GM21786 (cell line): ENCODE measurements around the gene LSP1.
"Not testable (repeated sequence)": the region's sequence is repeated elsewhere in the genome, so short reads cannot be mapped to it uniquely, and the experiment has no call there.

Experiments
- ATAC-seq: cut with Tn5 transposase; IDR thresholded peaks from one replicate; pipeline ENCODE4 v1.9.1; 2021; ENCODE audit not compliant: unreplicated experiment

Gene LSP1

DNA sequence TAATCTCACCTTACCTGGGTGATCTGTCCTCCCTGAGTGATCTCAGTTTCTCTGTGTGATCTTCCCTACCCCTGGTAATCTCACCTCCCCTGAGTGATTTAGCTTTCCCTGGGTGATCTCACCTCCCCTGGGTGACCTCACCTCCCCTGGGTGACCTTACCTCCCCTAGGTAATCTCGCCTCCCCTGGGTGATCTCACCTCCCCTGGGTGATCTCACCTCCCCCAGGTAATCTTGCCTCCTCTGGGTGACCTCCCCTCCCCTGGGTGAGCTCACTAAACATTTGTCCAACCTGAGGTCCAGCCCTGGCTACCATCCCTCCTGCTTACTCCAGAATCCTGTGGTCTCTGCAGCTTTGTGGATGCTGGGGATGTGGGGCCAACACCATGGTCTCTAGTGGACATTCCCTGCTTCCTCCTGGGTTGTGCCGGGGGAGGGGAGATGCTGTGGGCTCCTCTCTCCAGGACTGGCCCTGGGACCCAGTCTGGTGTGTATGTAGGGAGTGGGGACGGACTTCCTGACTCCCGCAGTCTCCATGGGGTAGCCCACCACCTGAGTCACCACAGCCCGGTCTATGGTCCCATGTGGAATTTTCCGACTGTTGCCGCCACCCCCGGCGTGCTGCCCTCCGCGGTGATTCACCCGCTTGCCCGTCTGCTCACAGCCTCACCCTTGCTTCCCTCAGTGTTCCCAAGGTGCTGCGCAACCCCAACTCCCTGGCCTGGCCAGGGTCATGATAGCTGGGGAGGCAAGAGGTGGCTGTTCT lies 9.9 kb downstream of the LSP1 start:
- no peak for ATAC-seq

DNA sequence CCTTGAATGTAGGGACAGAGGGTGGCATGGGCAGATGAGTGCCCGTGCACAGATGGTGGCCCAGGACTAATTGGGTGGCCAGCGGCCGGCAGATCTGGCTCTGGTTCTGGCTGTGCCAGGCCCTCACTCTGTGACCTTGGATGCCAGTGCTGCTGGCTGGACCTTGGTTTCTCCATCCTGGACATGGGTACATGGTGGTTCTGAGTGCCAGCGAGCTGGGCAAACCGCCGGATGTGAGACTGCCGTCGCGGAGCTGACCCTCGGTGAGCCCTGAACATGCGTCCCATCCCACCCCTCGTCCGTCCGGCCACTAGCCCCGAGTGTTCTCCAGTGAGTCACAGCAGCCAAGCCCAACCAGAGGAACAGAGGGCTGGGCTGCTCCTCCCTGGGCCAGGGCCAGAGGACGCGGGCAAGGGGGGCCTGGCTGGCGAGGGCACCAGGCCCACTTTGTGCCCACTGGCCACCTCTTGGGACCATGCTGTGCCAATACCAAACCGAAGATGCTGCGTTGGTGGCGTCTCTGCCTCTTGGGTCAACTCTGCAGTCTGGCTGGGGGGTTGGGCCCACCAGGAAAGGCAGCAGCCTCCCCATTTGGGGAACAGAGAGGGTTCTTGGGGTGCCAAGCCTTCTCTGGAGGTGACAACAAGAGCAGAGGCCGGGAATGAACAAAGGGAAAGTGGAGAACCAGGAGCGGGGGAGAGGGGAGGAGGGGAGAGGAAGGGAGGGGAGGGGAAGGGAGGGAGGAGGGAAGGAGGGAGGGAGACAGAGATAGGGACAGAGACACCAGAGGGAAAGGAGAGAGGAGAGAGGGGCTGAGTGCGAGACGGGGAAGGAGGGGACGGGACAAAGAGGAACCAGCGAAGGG lies 10.7 kb downstream of the LSP1 start:
- ATAC-seq, result no peak

DNA sequence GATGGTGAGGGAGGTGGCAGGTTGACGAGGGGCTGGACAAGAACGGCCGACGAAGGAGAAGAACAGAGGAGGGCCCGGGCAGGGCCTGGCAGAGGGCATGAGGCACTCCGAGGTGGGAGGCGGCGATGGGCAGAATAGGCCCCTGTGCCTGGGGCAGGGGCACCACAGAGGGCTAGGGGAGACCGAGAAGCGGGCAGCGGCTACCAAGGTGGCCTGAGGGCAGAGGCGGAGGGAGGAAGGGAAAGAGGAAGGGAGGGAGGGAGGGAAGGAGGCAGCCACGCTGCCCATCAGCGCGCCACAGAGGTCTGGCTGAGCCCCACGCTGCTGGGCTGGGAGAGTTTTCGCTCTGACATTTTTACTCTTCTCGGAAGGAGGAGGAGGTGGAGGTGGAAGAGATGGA lies 11.3 kb downstream of the LSP1 start:
- no peak for ATAC-seq

DNA sequence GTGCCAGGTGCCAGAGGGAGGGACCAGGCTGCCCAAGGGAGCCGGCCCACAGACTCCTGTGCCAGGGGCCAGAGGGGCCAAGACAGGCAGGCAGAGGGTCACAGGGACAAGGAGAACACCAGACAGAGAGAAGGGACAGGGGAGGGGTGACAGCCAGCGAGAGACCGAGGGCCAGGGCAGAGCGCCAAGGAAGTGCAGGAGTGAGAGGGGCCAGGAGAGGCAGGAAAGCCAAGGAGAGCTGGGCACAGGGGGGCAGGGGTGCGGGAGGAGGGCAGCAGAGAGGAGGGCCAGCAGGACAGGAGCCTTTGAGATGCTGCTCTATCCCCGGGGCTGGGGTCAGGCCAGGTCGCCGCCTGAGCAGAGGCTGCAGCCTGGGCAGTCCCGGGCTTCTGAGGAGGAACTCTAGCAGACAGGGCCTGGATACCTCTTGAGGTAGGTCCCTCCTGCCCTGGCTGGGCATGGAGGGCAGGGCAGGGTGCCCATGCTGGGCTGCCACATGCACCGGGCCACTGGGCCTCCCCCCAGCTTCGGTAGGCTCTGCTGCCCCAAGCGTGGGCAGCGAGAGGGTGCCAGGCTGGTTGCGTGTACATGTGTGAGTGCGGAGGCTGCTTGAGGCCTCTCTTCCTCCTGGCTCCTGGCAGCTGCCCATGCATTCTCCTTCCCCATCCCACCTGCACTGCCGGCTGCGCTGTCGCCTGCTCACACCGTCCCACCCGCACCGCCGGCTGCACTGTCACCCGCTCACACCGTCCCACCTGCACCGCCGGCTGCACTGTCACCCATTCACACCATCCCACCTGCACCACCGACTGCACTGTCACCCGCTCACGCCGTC lies 12.2 kb downstream of the LSP1 start:
- ATAC-seq, result no peak

DNA sequence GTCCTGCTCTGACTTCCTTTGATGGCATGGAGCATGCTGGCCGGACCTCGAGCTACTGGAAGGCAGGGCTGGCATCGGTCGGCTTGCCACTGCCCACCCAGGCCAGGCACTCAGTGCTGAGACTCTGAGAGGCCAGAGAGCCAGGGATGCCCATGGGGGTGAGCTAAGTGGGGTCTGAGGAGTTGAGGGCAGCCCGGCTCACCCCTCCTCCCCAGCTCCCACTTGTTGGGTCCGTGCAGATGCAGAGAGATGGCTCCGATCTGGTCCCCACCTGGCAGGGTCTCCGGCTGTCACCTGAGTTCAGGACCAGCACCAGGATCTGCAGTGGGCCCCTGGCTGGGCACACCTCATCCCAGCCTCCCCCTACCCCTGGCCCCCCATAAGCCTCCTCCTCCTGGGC lies 13.3 kb downstream of the LSP1 start:
- no peak for ATAC-seq

DNA sequence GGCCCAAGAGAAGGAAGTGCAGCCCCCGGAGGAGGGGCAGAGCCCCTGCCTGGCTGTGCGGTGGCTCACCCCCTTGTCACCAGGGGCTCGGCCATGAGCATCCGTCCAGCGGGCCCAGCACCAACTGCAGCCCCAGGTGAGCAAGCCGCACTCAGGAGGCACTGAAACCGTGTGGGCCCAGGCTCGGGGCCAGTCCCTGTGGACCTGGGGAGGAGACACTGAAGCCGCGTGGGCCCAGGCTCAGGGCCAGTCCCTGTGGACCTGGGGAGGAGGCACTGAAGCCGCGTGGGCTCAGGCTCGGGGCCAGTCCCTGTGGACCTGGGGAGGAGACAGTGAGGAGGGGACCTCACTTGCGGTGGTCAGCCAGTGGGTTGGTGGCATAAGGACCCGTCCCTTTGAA lies 13.9 kb downstream of the LSP1 start:
- ATAC-seq, result no peak

DNA sequence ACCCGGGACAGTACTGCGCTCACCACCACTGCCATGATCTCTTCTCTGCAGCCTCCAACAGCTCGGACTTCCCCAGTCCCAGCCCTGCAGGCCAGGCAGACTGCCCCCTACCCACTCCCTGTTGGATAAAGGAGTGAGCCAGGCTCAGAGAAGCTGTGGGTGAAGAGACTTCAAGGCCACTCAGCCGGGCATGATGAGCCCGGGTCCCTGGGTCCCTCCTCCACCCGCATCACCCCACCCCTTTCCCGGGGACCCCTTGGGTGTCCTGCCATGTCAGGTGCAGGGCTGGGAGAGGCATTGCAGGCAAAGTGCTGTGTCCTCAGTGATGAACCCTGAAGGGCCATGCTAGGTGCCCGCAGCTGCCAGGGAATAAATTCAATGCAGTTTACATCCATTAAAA lies 14.5 kb downstream of the LSP1 start:
- no peak for ATAC-seq

DNA sequence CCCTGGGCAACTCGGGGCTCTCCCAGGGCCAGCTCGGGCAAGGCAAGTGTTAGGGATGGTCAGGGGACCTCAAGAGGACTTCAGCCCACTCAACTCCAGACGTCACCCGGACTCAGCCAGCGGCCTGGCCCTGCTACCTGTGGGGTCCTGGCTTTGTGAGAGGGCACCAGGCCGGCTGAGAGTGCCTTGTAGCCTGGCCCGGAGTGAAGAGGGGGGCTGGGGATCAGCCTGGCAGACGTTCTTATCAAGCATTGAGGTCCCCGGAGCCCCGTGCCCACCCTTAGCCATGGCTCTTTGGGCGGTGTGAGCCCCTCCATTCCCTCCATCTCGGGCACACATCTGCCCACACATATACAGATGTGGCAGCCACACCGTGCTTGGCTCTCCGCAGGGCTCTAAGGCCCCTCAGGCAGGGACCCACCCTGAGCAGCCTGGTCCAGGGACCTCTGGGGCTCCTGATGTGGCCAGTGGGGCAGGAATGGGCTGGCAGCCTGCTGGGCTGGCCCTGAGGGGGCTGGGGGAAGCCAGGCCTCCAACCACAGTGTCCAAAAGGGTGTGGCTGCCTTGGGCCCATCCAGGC lies 15.3 kb downstream of the LSP1 start:
- no peak for ATAC-seq

DNA sequence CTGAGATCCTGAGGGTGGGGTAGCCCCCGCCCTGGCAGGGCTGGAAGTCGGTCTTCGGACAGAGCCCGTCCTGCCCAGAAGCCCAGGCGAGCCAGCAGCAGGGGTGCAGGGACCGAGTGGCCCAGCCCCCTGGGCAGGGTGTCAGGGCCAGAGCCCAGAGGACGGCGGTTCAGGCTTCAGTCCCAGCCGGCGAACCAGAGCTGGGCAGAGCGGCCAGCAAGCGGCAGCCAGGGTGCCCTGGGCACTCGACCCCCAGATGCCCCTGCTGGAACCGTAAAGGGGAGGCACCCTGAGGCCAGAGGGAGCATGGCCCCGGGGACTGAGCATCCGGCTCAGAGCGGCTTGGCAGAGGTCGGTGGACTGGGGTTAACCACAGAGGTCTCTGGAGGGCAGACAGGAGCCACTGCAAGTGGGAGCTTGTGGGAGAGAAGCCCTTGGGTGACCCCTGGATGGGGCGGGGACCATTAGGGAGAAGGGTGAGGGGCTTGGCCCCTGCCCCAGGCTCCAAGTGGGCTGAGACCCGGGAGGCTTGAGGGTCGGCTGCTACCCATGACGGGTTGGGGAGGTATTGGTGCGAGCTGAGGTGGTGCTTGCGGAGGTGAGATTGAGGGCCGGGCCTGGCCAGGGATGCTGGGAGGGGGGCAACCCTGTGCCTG lies 15.9 kb downstream of the LSP1 start:
- ATAC-seq, result no peak

DNA sequence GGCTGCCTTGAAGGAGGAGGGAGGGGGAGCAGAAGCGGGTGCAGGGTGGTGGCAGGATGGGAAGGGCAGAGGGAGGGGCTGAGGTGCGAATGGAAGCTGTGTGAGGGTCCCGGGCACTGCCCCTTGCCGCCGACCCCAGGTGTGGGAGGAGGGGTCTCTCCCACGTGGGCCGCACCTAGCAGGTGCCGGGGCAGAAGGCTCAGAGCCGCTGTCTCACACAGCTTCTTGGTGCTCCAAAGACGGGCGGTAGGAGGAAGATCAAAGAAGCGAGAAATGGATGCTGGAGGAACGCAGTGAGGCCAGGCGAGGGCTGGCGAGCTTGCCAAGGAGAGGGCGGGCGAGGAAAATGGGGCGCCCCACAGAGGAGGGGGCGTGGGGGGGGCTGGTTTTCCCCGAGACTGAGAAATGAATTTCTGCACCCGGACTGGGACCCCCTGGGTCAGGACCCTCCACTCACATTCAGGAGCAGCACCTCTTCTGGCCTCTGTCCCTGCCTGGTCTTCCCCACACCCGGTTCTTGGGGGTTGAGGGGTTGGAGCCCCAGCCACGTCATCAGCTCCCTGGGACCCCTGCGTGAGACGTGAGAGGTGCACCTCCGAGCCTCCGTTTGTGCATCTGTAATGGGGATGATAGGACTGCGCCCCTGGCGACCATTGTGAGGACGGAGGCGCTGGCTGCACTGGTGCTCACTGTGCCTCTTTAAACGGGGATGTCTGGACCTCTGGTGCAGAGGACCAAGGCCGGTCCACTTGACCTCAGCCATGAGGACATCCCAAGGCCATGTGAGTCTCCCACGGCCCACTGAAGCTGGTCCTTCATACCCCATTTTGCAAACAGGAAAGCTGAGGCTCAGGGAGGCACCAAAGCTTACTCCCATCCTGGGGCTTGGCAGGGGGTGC lies 16.8 kb downstream of the LSP1 start:
- no peak for ATAC-seq

DNA sequence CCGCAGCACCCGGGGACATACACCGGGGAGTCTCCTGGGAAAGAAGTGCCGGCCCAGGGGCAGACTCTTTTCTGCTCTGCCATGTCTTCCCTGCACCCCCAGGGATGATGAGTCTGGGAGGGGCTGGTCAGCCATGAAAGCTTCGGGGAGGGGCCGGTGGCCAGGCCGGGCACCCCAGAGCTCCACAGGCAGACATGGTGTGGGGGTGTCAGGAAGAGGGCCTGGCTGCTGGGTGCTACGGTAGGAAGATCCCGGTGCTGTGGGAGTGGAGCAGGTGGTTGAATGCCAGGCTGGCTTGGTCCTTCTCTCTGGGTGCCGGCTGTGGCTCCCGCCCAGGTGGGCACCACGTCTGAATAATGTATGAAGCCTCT lies 17.4 kb downstream of the LSP1 start:
- ATAC-seq, result no peak

DNA sequence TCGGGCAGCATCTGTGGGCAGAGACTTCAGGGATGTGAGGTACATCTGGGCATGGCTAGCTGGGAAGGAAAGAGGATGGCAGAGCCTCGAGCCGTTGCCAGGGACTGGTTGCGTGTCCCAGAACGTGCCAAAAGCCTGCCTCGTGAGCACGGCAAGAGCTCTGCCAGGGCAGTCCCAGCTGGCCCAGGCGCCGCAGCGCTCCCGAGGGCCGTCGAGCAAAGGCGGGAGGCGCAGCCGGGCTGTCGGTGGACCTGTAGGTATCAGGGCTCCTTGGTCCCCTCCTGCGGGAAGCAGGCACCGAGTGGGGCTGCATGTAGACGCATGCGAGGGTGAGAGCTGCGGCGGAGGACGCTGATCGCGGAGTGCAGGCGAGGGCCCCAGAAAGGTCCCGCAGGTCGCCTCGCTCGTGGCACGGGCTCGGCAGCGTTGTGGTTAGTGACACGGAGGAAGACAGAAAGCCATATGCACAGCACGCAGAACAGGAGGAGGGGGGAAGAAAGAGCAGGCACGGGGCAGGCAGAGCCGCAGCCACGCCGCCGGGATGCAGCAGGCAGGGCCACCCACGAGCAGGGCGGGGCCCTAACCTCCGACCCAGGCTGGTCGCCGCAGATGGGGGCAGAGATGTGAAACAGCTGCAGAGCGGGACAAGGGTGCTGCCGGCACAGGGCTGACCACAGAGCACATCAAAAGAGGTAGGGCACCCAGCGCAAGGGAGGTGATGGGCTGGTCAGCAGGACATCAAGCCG lies 18.0 kb downstream of the LSP1 start:
- no peak for ATAC-seq

DNA sequence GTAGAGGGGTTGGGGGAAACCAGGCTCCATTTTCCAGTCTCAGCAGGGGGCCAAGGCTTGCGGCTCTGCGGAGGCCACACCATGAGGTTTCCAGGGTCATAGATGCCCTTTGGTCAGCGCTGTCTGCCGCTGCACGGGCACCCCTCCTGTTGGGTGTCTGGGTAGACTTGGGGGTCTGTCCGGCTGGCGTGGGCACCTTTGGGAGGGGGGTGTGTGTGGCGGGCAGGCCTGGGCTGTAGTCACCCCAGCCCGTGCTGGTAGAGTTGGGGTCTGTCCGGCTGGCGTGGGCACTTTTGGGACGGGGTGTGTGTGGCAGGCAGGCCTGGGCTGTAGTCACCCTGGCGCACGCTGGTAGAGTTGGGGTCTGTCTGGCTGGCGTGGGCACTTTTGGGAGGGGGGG lies 18.6 kb downstream of the LSP1 start:
- no peak for ATAC-seq

DNA sequence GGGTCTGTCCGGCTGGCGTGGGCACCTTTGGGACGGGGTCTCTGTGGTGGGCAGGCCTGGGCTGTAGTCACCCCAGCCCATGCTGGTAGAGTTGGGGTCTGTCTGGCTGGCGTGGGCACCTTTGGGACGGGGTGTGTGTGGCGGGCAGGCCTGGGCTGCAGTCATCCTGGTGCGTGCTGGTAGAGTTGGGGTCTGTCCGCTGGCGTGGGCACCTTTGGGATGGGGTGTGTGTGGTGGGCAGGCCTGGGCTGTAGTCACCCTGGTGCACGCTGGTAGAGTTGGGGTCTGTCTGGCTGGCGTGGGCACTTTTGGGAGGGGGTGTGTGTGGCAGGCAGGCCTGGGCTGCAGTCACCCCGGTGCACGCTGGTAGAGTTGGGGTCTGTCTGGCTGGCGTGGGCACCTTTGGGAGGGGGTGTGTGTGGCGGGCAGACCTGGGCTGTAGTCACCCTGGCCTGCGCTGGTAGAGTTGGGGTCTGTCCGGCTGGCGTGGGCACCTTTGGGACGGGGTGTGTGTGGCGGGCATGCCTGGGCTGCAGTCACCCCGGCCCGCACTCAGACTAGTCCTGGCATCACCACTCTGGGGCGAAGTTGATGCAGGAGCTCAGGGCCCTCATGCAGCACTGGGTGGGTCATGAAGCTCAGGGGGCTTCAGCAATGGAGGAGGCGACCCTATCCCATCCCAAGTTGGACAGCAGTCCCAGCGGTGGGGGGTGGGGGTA lies 19.5 kb downstream of the LSP1 start:
- ATAC-seq, result no peak

DNA sequence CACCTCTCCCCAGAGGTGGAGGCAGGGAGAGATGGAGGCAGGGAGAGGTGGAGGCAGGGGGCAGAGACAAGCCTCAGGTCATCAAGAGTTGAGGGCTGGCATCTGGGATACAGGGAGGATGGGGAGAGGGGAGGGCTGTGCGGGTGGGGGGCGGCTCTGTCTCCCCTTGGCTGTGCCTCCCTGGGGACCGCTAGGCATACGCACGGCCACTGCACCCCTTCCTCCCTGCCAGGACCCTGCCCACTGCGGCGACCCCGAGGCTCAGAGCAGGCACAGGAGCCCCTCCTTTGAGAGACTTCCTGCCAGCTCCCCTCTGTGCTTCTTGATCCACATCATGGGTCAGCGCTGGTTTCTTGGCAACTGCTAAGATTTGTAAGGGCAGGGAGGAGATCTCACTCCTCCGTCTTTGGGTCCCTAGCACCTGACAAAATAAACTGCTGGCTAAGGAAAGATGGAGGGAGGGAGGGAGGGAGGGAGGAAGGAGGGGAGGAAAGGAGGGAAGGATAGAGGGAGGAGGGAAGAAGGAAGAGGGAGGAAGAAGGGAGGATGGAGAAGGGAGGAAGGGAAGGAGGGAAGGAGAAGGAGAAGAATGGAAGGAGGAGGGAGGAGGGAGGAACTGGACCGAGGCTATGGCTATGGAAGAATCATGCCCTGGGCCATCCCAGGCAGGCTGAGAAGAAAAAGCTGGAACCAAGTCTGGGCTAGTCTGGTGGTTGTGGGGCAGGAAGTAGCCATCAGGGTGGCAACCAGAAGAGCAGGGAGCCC lies 20.3 kb downstream of the LSP1 start:
- ATAC-seq, result no peak

DNA sequence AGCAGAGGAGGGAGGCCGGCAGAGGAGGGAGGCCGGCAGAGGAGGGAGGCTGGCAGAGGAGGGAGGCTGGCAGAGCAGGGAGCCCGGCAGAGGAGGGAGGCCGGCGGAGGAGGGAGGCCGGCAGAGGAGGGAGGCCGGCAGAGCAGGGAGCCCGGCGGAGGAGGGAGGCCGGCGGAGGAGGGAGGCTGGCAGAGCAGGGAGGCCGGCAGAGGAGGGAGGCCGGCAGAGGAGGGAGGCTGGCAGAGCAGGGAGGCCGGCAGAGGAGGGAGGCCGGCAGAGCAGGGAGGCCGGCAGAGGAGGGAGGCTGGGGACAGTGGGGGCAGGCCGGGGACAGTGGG lies 20.9 kb downstream of the LSP1 start:
- not testable (repeated sequence) for ATAC-seq

DNA sequence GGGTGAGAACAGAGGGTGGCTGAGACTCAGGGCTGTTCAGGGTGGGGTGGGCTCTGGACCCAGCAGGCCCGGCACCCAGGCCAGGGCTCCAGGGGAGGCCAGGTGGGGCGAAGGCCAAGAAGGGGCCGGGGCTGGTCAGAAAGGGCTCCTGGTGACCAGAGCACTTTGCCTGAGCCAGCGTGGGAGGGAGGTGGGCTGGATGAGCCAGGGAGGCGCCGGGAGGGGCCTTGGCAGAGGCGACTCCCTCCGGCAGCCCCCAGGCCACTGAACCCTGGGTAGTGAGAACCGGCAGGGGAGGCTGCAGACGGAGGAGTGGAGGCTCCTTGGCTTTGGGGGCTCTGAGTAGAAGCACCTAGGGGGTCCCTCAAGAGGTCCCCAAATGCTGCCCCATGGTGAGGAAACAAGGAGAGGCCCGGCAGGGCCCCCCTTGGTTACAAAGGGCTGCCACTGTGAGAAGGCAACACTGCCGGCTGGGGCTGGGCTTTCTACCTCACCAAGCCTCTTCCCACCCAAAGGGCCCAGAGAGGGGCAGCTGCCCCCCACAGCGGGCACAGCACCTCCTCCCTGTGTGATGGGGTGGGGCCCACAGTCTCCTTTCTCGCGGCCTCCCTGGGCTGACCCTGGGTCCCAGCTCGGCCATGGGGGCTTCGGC lies 21.7 kb downstream of the LSP1 start:
- not testable (repeated sequence) for ATAC-seq
